GM19099 (cell line): ENCODE data around the gene IP6K3.

ENCODE experiments used
- POLR2A ChIP-seq: IDR thresholded peaks from 3 replicates; pipeline ENCODE4 v1.6.1; 2011; ENCODE audit warnings: low read depth; ENCODE audit not compliant: insufficient read length; ENCODE audit errors: extremely low read depth

IP6K3 gene, protein sequence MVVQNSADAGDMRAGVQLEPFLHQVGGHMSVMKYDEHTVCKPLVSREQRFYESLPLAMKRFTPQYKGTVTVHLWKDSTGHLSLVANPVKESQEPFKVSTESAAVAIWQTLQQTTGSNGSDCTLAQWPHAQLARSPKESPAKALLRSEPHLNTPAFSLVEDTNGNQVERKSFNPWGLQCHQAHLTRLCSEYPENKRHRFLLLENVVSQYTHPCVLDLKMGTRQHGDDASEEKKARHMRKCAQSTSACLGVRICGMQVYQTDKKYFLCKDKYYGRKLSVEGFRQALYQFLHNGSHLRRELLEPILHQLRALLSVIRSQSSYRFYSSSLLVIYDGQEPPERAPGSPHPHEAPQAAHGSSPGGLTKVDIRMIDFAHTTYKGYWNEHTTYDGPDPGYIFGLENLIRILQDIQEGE

GRCh38 chr6:33746651-33747100 is at the start of gene IP6K3:
Gene IP6K3, minus strand, starts transcription at chr6:33746905. Its CDS starts 11,429 bp downstream, at chr6:33735476.
- TF ChIP-seq POLR2A: no peak

DNA sequence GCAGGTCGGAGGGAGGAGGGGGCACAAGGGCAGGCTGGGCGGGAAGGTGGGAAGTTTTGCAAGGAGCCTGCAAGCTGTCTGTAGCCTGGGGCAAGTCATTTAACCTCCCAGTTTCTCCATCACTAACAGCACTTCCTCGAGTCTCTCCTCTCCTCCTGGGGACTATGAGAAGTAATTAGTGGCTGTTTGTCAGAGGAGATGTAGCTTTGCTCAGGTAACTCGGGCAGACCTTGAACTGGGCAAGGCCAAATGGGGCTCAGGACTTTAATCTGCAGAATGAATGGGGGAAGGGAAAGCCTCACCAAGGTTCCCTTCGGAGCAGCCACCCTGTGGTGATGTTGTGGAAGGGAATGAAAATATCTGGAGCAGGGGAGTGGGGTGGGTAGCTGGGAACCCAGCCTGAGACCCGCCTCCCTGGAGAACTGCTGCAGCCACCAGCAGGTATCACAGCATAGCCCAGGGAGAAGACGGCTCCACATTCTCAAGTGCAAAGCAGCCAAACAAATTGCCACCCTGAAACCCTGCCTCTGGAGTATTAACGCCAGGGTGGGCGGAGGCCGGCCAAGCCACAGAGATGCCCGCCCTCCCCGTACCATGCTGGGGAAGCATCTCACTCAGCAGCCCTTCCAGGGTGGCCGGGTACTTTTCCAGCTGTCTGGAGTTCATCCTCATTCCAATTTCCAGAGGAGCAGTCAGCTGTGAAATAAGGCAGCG is 48.4 kb upstream of the IP6K3 start:
- no peak for TF ChIP-seq POLR2A

DNA sequence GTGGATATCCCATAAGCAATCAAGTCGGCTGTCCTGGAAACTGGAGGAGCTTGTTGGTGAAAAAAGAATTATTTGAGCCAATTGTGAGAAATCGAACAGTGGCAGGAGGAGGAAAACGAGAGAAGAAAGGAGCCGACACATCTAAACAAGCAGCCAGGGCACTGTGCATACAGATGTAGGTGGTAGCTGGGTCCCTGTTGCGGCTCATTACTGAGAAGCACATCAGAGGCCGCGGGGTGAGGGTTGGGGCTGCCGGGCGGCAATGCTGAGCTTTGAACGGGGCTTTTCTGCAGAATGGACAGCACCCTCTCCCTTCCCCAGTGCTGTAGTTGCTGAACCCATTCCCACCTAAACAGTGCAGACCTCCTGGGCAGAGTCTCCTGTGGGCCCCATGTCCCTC is 46.3 kb upstream of the IP6K3 start:
- TF ChIP-seq POLR2A: no peak

- TF ChIP-seq POLR2A: no peak
Measured at GRCh38 chr6:33791620-33792019, 44.9 kb upstream of the IP6K3 start.

DNA sequence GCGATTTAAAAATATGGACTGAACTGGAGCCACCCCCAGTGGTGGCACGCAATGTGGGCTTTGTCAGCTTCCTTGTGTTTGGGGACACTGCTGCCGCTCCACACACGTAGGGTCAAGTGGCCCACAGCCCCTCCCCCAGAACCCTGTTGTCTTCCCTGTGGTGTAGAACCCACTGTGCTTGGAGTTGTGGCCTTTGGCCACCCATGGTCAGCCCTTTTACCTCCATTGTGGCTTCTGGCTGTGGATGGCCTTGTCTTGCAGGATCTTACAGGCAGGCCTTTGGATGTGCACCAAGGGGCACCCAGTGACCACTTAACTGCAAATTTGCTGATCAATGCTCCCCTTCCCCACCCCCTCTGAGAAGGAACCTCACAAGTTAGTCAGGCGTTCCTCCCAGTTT is 44.2 kb upstream of the IP6K3 start:
- TF ChIP-seq POLR2A: no peak

DNA sequence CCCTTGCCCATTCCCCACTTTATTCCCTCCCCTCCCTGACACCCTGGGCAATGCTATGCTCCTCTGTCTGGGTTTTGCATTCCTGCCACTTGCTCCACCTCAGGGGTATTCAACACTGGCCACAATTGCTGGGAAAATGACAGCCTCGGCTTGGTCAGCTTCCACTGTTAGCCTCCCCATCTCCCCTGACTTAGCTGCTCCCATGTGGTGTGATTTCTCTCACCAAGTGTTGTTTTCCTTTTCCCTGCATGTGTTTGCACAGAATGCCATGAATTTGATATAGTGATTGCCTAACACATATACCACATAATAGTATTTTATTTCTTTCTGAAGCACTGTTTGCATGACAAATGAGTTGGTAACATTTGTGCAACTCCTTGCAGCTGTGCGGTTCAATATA is 43.7 kb upstream of the IP6K3 start:
- TF ChIP-seq POLR2A: no peak

DNA sequence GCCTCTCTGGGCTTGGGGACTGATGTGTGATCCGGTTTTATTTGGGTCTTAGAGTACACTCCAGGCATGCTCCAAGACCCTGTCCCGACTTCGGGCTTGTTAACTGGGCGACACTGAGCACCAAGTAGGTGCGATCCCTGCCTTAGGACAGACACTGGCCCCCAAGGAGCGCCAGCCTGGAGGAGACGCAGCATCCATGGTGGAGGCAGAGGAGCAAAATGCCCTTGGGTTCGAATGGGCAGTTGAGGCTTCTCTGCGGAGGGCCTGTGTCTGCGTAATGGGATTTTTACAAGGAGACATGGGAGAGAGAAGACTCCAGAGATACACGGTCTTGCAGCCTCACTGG is 42.8 kb upstream of the IP6K3 start:
- TF ChIP-seq POLR2A: no peak

DNA sequence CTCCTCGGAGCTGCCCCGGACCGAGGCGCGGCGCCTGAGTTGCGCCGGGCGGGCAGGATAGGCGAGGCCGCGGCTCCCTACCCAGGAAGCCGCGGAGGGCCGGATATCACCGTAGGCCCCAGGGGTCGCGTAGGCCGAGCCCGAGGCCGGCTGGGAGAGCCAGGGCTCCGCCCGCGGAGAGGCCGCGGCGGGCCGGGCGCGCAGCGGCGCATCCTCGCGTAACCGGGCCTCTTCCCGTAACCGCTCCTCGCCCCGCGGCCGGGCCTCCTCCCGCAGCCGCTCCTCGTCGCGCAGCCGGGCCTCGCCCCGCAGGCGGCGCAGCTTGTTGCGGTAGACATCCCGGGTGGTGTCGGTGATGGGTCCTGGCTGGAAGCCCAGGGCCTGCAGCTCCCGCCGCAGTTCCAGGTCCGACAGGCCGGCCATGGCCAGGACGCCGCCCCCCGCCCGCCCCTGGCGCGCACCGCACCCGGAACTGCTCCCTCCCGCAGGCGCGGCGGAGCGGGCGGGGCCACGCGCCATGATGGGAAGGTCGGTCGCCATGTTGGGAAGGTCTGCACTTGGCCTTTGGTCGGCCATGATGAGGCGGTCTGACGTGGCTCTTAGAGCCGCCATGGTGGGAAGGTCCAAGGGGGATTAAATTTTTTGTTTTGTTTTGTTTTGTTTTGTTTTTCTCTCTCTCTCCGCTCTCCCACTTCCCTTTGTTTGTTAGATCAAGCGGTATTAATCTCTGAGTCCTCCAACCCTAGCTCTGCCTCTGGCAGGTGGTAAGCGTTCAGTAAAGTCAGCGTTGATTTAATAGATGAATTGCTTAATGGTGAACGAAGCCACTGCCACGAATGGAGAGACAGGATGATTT is 42.2 kb upstream of the IP6K3 start, which contains the start of gene LEMD2:
Gene LEMD2, minus strand, starts transcription at position 437 of the 856 bp plus-strand sequence. Its CDS starts 14 bp downstream, at position 423.
- TF ChIP-seq POLR2A: peak; percentile 77

- peak; percentile 69 for TF ChIP-seq POLR2A
Measured at GRCh38 chr6:33787954-33788693, 41.4 kb upstream of the IP6K3 start.

GRCh38 chr6:33787346-33787953 is 40.7 kb upstream of the IP6K3 start:
- no peak for TF ChIP-seq POLR2A

DNA sequence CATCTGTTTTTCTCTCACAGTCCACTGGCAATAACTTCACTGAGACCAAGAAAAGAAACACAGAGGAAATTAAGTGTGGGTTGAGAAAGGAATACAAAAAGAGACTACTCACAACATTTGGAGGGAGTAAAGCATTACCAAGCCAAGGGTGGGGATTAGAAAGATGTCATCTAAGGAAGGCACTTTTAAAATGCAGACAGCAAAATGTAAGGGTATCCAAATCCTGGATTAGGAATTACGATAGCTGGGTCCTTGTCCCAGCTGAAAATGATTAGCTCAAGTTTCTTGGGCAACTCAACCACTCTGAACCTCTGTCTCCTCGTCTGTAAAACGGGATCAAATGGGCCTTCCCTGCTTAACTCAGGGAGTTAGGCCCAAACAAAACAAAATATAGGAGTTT is 40.0 kb upstream of the IP6K3 start:
- no peak for TF ChIP-seq POLR2A

DNA sequence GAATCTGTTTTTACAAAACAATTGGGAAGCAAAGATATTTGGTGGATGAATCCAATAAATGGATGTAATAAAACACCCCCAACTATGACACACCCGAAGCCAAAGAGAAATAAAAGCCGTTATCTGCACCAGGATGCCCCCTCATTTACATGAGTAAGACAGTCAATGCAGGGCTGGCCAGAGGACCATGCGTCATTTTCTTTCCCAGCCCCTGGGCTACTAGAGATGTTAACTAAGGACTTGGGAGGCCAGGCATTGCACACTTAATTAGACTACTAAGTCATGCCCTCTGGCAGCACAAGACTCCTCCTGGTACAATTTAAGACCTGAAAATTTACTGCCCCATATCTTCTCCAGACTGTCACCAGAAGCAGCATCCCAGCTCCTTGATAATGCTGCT is 39.1 kb upstream of the IP6K3 start:
- no peak for TF ChIP-seq POLR2A

- TF ChIP-seq POLR2A: no peak
Measured at GRCh38 chr6:33784787-33785186, 38.1 kb upstream of the IP6K3 start.
